Activated T-cell treated with anti-CD3 and anti-CD28 coated beads, Interleukin-2, amount 50 U/mL, for 1 hour (primary cell): ENCODE data around the gene PKIG.

Experiments used
- DNase-seq: peaks from one replicate; pipeline ENCODE4 v3.0.0-alpha.2; 2020

The PKIG gene

GRCh38 chr20:44621325-44621724 is 38.9 kb downstream of the PKIG start:
- no peak for DNase-seq

- DNase-seq = no peak
Observed at GRCh38 chr20:44621939-44622338, 39.6 kb downstream of the PKIG start.

- no peak for DNase-seq
Observed at GRCh38 chr20:44622501-44623270, 40.3 kb downstream of the PKIG start.

- DNase-seq = no peak
Observed at GRCh38 chr20:44624152-44624551, 41.8 kb downstream of the PKIG start.

GRCh38 chr20:44624743-44625271 is 42.4 kb downstream of the PKIG start:
- DNase-seq = no peak

- no peak for DNase-seq
Observed at GRCh38 chr20:44625361-44625760, 43.0 kb downstream of the PKIG start.

- DNase-seq = no peak
Observed at GRCh38 chr20:44626278-44626677, 43.9 kb downstream of the PKIG start.

GRCh38 chr20:44627364-44628010 is 45.1 kb downstream of the PKIG start:
- no peak for DNase-seq

- no peak for DNase-seq
Observed at GRCh38 chr20:44629017-44629385, 46.6 kb downstream of the PKIG start.

- no peak for DNase-seq
Observed at GRCh38 chr20:44629542-44629941, 47.2 kb downstream of the PKIG start.

- no peak for DNase-seq
Observed at GRCh38 chr20:44630297-44630696, 47.9 kb downstream of the PKIG start.

GRCh38 chr20:44632103-44632752 is 49.8 kb downstream of the PKIG start:
- DNase-seq = no peak

- no peak for DNase-seq
Observed at GRCh38 chr20:44633187-44633810, 50.9 kb downstream of the PKIG start.

GRCh38 chr20:44633872-44634600 is 51.7 kb downstream of the PKIG start:
- DNase-seq = no peak

GRCh38 chr20:44635877-44636276 is 53.5 kb downstream of the PKIG start:
- no peak for DNase-seq

GRCh38 chr20:44637042-44637441 is 54.7 kb downstream of the PKIG start:
- no peak for DNase-seq

GRCh38 chr20:44637522-44638372 is 55.4 kb downstream of the PKIG start:
- no peak for DNase-seq

- no peak for DNase-seq
Observed at GRCh38 chr20:44640522-44640921, 58.1 kb downstream of the PKIG start.

GRCh38 chr20:44641325-44641724 is 58.9 kb downstream of the PKIG start:
- DNase-seq = no peak

GRCh38 chr20:44642203-44643153 is 60.1 kb downstream of the PKIG start:
- DNase-seq = peak; percentile 38

- no peak for DNase-seq
Observed at GRCh38 chr20:44643154-44643519, 60.8 kb downstream of the PKIG start.
